ENCODE data around the gene GBF1.

GRCh38 chr10:102405108-102405571 lies 159.8 kb downstream of the GBF1 start:
- TF ChIP-seq CTCF (optimal IDR thresholded peaks at IDR 0.05 in 1 of 3, IDR thresholded peaks at IDR 0.05 in 1 of 3, conservative IDR thresholded peaks at IDR 0.05 in 1 of 3; ENCODE audit: extremely low read depth in 1 of 3, insufficient read depth in 2 of 3, low read length in 3 of 3) = no peak
- no peak for TF ChIP-seq EZH2 (IDR thresholded peaks at IDR 0.05; ENCODE audit: low read length)
